ENCODE data around the gene KCNB1. TPM values are rescaled to one million over a fixed set of nuclear protein-coding genes. Genes with fewer than 3 reads are reported as not detected.

KCNB1 gene
- total and polyA plus RNA-seq, 4 donors: under 0.01 to 3.4 (median 1.4) TPM

GRCh38 chr20:49510562-49511122 is 28.2 kb upstream of the KCNB1 start:
- Histone ChIP-seq H3K27me3 (ENCODE audit: control insufficient read depth in 4 of 4, insufficient read depth in 4 of 4, low read length in 3 of 4) (no peaks in the 10 kb centered on the region), H3K4me1 (ENCODE audit: control insufficient read depth in 4 of 4, insufficient read depth in 4 of 4, low read length in 3 of 4) (no peaks in the 10 kb centered on the region), H3K9me3 (ENCODE audit: control insufficient read depth in 4 of 4, low read length in 3 of 4) (no peaks in the 10 kb centered on the region), H3K4me3 (ENCODE audit: low read depth in 1 of 3, low read length in 3 of 3) (no peak overlapping the region), H3K9ac (ENCODE audit: low read depth in 1 of 2, low read length in 2 of 2) (no peak overlapping the region), H3K27ac (ENCODE audit: low read depth in 1 of 2, low read length in 2 of 2) (no peak overlapping the region), H3K36me3 (ENCODE audit: control insufficient read depth in 4 of 4, insufficient read depth in 3 of 4, low read depth in 1 of 4, low read length in 3 of 4) (no peaks in the 10 kb centered on the region)
- WGBS: 56% methylated on average over 12 of the region's 12 CpGs
- TF ChIP-seq HNF4G (IDR thresholded peaks at IDR 0.05) (no peak), NR2F2 (IDR thresholded peaks at IDR 0.05) (peak; percentile 52), ATF3 (IDR thresholded peaks at IDR 0.05) (no peak)
- DNase-seq (ENCODE audit: low spot score): no peak

DNA sequence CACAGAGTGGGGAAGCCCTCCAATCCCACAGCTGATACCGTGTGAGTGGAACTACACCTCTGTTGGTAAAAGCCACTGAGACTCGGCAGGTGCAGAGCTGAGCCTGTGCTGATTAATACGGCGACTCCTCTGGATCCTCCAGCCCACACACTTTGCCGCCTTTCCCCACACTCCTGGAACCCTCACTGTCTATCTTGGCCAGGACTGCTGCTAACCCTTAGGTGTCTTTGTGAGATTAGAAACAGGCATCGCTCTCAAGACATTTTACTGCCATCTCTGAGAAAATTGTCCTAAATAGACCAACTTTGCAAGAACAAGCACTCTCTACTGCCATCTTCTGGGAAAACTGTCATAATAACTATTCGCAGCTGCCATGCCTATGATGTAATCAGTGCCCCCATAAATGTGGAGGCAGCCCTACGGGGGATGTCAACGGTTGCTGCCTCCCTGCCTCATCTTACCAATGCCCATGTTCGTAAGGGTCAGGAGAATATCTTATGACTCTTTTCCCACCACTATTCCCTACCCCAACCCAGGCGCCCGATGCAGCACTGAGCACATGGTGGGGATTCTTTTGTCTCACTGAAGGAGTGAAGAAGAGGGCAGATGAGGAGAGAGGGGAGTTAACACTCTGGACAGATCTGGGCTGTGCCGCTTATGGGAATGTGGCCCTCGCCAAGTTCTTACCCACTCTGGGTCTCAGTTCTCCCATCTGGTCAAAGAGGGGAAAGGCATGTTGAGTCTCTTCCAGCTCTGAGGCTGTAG is 26.1 kb upstream of the KCNB1 start:
- Histone ChIP-seq H3K27me3 (ENCODE audit: control insufficient read depth in 4 of 4, insufficient read depth in 4 of 4, low read length in 3 of 4) (peaks cover 0 to 3% (median 0%) of the 10 kb centered on the region in 4 donors), H3K4me3 (ENCODE audit: low read depth in 1 of 3, low read length in 3 of 3) (no peak overlapping the region), H3K36me3 (ENCODE audit: control insufficient read depth in 4 of 4, insufficient read depth in 3 of 4, low read depth in 1 of 4, low read length in 3 of 4) (no peaks in the 10 kb centered on the region), H3K27ac (ENCODE audit: low read depth in 1 of 2, low read length in 2 of 2) (no peak overlapping the region), H3K4me1 (ENCODE audit: control insufficient read depth in 4 of 4, insufficient read depth in 4 of 4, low read length in 3 of 4) (no peaks in the 10 kb centered on the region), H3K9me3 (ENCODE audit: control insufficient read depth in 4 of 4, low read length in 3 of 4) (no peaks in the 10 kb centered on the region), H3K9ac (ENCODE audit: low read depth in 1 of 2, low read length in 2 of 2) (no peak overlapping the region)
- TF ChIP-seq CTCF (IDR thresholded peaks at IDR 0.05; ENCODE audit: low read depth, low read length, missing input control) (peak; percentile 54), RAD21 (IDR thresholded peaks at IDR 0.05) (peak; percentile 87 to 88), HNF4A (conservative IDR thresholded peaks at IDR 0.05) (no peak)
- 50% methylated on average over 14 of the region's 14 CpGs for WGBS
- DNase-seq (ENCODE audit: low spot score): no peak

GRCh38 chr20:49507741-49508434 is 25.4 kb upstream of the KCNB1 start:
- Histone ChIP-seq H3K4me1 (ENCODE audit: control insufficient read depth in 4 of 4, insufficient read depth in 4 of 4, low read length in 3 of 4) (no peaks in the 10 kb centered on the region), H3K36me3 (ENCODE audit: control insufficient read depth in 4 of 4, insufficient read depth in 3 of 4, low read depth in 1 of 4, low read length in 3 of 4) (no peaks in the 10 kb centered on the region), H3K4me3 (ENCODE audit: low read depth in 1 of 3, low read length in 3 of 3) (no peak overlapping the region), H3K9ac (ENCODE audit: low read depth in 1 of 2, low read length in 2 of 2) (no peak overlapping the region), H3K27ac (ENCODE audit: low read depth in 1 of 2, low read length in 2 of 2) (no peak overlapping the region), H3K27me3 (ENCODE audit: control insufficient read depth in 4 of 4, insufficient read depth in 4 of 4, low read length in 3 of 4) (peaks cover 0 to 3% (median 0%) of the 10 kb centered on the region in 4 donors), H3K9me3 (ENCODE audit: control insufficient read depth in 4 of 4, low read length in 3 of 4) (no peaks in the 10 kb centered on the region)
- 80% methylated on average over 21 of the region's 21 CpGs for WGBS
- TF ChIP-seq YY1 (IDR thresholded peaks at IDR 0.05) (no peak), RXRA (IDR thresholded peaks at IDR 0.05) (no peak), SP1 (IDR thresholded peaks at IDR 0.05) (no peak), EGR1 (IDR thresholded peaks at IDR 0.05; ENCODE audit: low read depth in 2 of 2) (no peak), TAF1 (conservative IDR thresholded peaks at IDR 0.05) (no peak)
- TF ChIP-seq, protein P1, sequence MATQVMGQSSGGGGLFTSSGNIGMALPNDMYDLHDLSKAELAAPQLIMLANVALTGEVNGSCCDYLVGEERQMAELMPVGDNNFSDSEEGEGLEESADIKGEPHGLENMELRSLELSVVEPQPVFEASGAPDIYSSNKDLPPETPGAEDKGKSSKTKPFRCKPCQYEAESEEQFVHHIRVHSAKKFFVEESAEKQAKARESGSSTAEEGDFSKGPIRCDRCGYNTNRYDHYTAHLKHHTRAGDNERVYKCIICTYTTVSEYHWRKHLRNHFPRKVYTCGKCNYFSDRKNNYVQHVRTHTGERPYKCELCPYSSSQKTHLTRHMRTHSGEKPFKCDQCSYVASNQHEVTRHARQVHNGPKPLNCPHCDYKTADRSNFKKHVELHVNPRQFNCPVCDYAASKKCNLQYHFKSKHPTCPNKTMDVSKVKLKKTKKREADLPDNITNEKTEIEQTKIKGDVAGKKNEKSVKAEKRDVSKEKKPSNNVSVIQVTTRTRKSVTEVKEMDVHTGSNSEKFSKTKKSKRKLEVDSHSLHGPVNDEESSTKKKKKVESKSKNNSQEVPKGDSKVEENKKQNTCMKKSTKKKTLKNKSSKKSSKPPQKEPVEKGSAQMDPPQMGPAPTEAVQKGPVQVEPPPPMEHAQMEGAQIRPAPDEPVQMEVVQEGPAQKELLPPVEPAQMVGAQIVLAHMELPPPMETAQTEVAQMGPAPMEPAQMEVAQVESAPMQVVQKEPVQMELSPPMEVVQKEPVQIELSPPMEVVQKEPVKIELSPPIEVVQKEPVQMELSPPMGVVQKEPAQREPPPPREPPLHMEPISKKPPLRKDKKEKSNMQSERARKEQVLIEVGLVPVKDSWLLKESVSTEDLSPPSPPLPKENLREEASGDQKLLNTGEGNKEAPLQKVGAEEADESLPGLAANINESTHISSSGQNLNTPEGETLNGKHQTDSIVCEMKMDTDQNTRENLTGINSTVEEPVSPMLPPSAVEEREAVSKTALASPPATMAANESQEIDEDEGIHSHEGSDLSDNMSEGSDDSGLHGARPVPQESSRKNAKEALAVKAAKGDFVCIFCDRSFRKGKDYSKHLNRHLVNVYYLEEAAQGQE (IDR thresholded peaks at IDR 0.05): no peak
- no peak for DNase-seq (ENCODE audit: low spot score)
